ENCODE measurements around the gene HS1BP3. TPM values are rescaled to one million over a fixed set of nuclear protein-coding genes. Genes with fewer than 3 reads are reported as not detected.
A peak's percentile ranks its signal among the peaks of the same experiment; 100 is the strongest.

The HS1BP3 gene
- total and polyA plus RNA-seq, 2 experiments from 2014 or later: 10.5 to 10.6 TPM

DNA sequence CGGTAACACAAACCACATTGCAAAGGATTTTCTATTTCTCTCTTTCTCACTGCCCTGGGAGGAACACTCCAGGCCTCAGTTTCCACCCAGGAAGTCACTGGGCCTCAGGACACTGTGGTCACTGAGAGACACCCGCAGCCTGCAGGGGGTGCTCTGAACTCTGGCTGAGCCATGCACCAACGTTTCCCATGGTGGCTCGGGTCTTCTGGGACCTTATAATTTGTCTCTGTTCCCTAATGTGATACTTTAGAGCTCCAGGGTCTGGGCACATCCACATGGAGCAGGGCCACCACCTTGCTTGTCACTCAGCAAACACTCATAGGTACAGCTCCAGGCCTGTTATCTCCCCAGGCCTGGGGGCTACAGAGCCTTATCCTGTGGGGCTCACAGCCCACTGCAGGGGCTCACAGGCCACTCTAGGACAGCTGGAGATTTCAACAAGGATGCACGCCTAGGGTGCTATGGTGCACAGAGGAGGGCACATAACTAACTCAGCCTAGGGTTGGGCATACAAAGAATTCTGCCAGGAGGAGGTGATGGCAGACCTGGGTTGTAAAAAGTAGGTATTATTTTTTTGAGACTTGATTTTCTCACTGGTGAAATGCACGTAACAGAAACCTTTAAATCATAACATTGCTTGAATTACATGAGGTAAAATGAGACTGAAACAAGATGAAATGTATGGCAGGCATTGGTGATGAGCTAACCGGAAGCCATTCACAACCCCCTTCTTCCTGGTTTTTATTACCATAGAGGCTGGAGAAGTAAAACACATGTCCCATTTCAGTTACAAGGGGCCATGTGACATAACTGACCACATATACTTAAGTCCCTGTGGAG, 3.0 kb upstream of the HS1BP3 start:
- Histone ChIP-seq H3K4me2 (ENCODE audit: unreplicated experiment) (no peak overlapping the region), H2AFZ (no peak overlapping the region), H3K27me3 (replicated peaks; ENCODE audit: insufficient read depth) (peaks cover 9% of the 10 kb centered on the region), H3K9ac (no peak overlapping the region), H4K20me1 (ENCODE audit: insufficient read depth) (no peaks in the 10 kb centered on the region), H3K9me2 (ENCODE audit: insufficient read depth) (no peaks in the 10 kb centered on the region), H3K79me2 (ENCODE audit: insufficient read depth) (peaks cover 9% of the 10 kb centered on the region; the same call in 1 of the 2 replicates), H3K9me3 (ENCODE audit: low read depth) (no peaks in the 10 kb centered on the region), H3K27ac (no peak overlapping the region), H3K4me1 (ENCODE audit: insufficient read depth) (peaks cover 7% of the 10 kb centered on the region; the same call in 1 of the 2 replicates), H3K4me3 (no peak overlapping the region), H3F3A (ENCODE audit: insufficient read depth) (no peaks in the 10 kb centered on the region), H3K36me3 (ENCODE audit: low read depth) (no peaks in the 10 kb centered on the region)
- TF ChIP-seq EZH2phosphoT487 (IDR thresholded peaks at IDR 0.05; ENCODE audit: insufficient read depth, low read depth) (no peak), EZH2 (IDR thresholded peaks at IDR 0.05; ENCODE audit: insufficient read depth, poor library complexity, severe bottlenecking) (no peak)
- WGBS, 2 experiments (ENCODE audit: low coverage in 1 of 2, low lambda C conversion rate in 2 of 2, missing lambda C conversion rate in 2 of 2): 65% methylated on average over 7 of the region's 7 CpGs
- in situ Hi-C loops (cut with MboI): no loop called here
- no peak for DNase-seq

DNA sequence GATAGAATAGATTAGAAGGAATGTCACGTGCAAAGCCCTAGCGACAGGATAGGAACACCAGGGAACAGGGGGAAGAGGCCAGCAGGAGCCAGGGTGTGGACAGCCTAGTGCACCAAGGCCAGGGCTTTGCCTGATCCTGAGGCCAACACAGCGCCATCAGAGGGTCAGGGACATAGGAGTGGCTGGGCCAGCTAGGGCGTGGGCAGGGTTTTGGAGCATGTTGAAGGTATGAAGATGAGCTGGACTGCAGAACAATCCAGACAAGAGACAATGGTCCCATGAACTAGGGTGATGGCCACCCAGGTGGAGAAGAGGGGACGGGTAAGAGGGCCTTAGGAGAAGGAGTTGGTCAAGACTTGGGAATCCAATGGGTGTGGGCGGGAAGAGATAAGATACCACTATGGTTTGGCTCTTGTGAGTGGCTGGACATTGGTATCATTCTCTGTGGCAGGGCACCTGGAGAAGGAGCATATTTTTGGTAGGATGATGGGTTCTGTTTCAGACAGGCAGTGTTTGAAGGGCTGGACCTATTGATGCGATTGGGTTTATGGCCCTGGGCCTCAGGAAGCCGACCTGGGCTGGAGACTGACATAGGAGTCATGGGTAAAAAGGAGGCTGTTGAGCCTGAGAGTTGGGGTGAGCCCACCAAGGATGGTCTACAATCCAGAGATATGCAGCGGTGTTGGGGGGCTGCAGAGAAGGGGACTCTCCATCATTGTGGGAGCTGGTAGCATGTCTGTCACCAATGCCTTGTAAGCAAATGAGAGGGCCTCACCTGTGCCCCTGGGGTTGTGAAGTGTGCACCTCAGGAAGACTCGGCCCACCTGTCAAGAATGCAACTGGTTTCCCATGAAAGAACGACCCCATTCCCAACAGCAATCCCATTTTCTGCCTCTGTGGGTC, 2.0 kb upstream of the HS1BP3 start:
- in situ Hi-C loops (cut with MboI): no loop called here
- Histone ChIP-seq H2AFZ (no peak overlapping the region), H3K4me1 (ENCODE audit: insufficient read depth) (peaks cover 7% of the 10 kb centered on the region; the same call in 1 of the 2 replicates), H3K4me3 (no peak overlapping the region), H3K4me2 (ENCODE audit: unreplicated experiment) (no peak overlapping the region), H3K27ac (no peak overlapping the region), H3K27me3 (replicated peaks; ENCODE audit: insufficient read depth) (peaks cover 6% of the 10 kb centered on the region), H3K9me2 (ENCODE audit: insufficient read depth) (no peaks in the 10 kb centered on the region), H3K36me3 (ENCODE audit: low read depth) (no peaks in the 10 kb centered on the region), H3K9me3 (ENCODE audit: low read depth) (no peaks in the 10 kb centered on the region), H3K79me2 (ENCODE audit: insufficient read depth) (peaks cover 9% of the 10 kb centered on the region; the same call in 1 of the 2 replicates), H3F3A (ENCODE audit: insufficient read depth) (no peaks in the 10 kb centered on the region), H4K20me1 (ENCODE audit: insufficient read depth) (no peaks in the 10 kb centered on the region), H3K9ac (no peak overlapping the region)
- 79% methylated on average over 11 of the region's 11 CpGs for WGBS, 2 experiments (ENCODE audit: low coverage in 1 of 2, low lambda C conversion rate in 2 of 2, missing lambda C conversion rate in 2 of 2)
- no peak for DNase-seq
- no peak for TF ChIP-seq EZH2 (IDR thresholded peaks at IDR 0.05; ENCODE audit: insufficient read depth, poor library complexity, severe bottlenecking)
- no peak for TF ChIP-seq EZH2phosphoT487 (IDR thresholded peaks at IDR 0.05; ENCODE audit: insufficient read depth, low read depth)

DNA sequence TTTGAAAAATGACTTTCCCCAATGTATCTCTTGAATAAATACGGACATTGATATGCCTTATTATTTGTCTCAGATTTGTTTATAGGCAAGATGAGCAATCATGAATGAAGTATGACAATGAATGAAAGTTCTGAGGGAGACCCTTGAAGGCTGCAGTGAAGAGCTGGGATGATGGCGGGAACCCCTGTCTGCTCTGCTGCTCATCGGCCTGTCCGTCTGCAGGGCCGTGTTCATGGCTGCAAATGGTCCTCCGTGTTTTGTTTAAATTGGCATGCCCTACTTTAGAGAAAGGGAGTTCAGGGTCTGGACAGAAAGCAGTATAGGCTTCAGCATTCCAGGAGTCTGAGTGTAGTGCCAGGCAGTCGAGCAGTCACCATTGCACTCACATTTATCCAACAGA, 1.2 kb upstream of the HS1BP3 start:
- H3K4me3 ChIP-seq: no peak overlapping the region
- peaks cover 6% of the 10 kb centered on the region for H3K27me3 ChIP-seq (replicated peaks; ENCODE audit: insufficient read depth)
- H4K20me1 ChIP-seq (ENCODE audit: insufficient read depth): no peaks in the 10 kb centered on the region
- H3K79me2 ChIP-seq (ENCODE audit: insufficient read depth): peaks cover 9% of the 10 kb centered on the region; the same call in 1 of the 2 replicates
- H3K36me3 ChIP-seq (ENCODE audit: low read depth): no peaks in the 10 kb centered on the region
- no peak overlapping the region for H3K27ac ChIP-seq
- no peak overlapping the region for H3K4me2 ChIP-seq (ENCODE audit: unreplicated experiment)
- DNase-seq: peak; percentile 23
- H3K9me2 ChIP-seq (ENCODE audit: insufficient read depth): no peaks in the 10 kb centered on the region
- no peaks in the 10 kb centered on the region for H3F3A ChIP-seq (ENCODE audit: insufficient read depth)
- H3K4me1 ChIP-seq (ENCODE audit: insufficient read depth): peaks cover 7% of the 10 kb centered on the region; the same call in 1 of the 2 replicates
- peak overlapping the region; percentile 100; the same call in 1 of the 2 replicates for H2AFZ ChIP-seq
- no peaks in the 10 kb centered on the region for H3K9me3 ChIP-seq (ENCODE audit: low read depth)
- no peak overlapping the region for H3K9ac ChIP-seq
- WGBS, 2 experiments (ENCODE audit: low coverage in 1 of 2, low lambda C conversion rate in 2 of 2, missing lambda C conversion rate in 2 of 2): 86 to 90% methylated on average over 7 of the region's 7 CpGs
- no peak for TF ChIP-seq EZH2 (IDR thresholded peaks at IDR 0.05; ENCODE audit: insufficient read depth, poor library complexity, severe bottlenecking)
- in situ Hi-C loops (cut with MboI): no loop called here

DNA sequence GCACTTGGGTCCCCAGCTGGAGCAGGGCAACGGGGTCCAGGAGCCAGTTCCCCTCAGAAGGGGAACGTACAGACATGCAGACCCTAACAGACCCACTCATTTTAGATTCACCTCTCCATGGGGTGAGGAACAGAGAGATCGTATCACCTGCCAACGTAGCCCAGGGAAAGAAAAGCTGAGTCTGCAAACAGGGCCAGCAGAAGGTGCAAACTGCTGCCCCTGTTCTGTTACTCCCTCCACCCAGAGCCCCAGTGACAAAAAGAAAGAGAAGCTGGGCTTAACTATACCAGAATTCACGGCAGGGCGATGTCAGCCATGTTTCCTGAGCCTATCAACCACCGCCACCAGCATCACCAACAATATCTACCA, 817 bp upstream of the HS1BP3 start:
- in situ Hi-C loops (cut with MboI): no loop called here
- 66 to 68% methylated on average over 7 of the region's 7 CpGs for WGBS, 2 experiments (ENCODE audit: low coverage in 1 of 2, low lambda C conversion rate in 2 of 2, missing lambda C conversion rate in 2 of 2)
- no peaks in the 10 kb centered on the region for H4K20me1 ChIP-seq (ENCODE audit: insufficient read depth)
- no peaks in the 10 kb centered on the region for H3K36me3 ChIP-seq (ENCODE audit: low read depth)
- H3K79me2 ChIP-seq (ENCODE audit: insufficient read depth): peaks cover 9% of the 10 kb centered on the region; the same call in 1 of the 2 replicates
- H3K27ac ChIP-seq: no peak overlapping the region
- H3K9me3 ChIP-seq (ENCODE audit: low read depth): no peaks in the 10 kb centered on the region
- peaks cover 1% of the 10 kb centered on the region for H3K27me3 ChIP-seq (replicated peaks; ENCODE audit: insufficient read depth)
- DNase-seq: no peak
- H3K4me2 ChIP-seq (ENCODE audit: unreplicated experiment): peak overlapping the region; percentile 97
- H2AFZ ChIP-seq: peak overlapping the region; percentile 100
- peak overlapping the region; percentile 83 for H3K4me3 ChIP-seq
- peak overlapping the region; percentile 90 for H3K9ac ChIP-seq
- H3K4me1 ChIP-seq (ENCODE audit: insufficient read depth): peaks cover 7% of the 10 kb centered on the region; the same call in 1 of the 2 replicates
- no peaks in the 10 kb centered on the region for H3K9me2 ChIP-seq (ENCODE audit: insufficient read depth)
- TF ChIP-seq EZH2phosphoT487 (IDR thresholded peaks at IDR 0.05; ENCODE audit: insufficient read depth, low read depth): no peak
- TF ChIP-seq EZH2 (IDR thresholded peaks at IDR 0.05; ENCODE audit: insufficient read depth, poor library complexity, severe bottlenecking): no peak
- no peaks in the 10 kb centered on the region for H3F3A ChIP-seq (ENCODE audit: insufficient read depth)

Data from GM23248 (cell line).